Left lung (tissue), 10 donors: Measurements from ENCODE around the gene CLN6. TPM values are rescaled to one million over a fixed set of nuclear protein-coding genes. Genes with fewer than 3 reads are reported as not detected.
"Not testable (repeated sequence)": the region's sequence is repeated elsewhere in the genome, so short reads cannot be mapped to it uniquely, and the experiment has no call there.

Source experiments
- ATAC-seq: fragments of 200-7000 bp; cut with Tn5 transposase; one replicate; pipeline ENCODE4 v1.9.1; 2020; ENCODE audit warnings: moderate library complexity
- DNase-seq, 4 donors: peaks; one replicate each; pipeline ENCODE4 v3.0.0-alpha.2; 2013 to 2020
- H3K27ac ChIP-seq, 2 donors: fragments of 200-600 bp; sonication (generic) in 1 of 2; one replicate each; pipeline versions ENCODE4 v1.5.0 to v1.8.0; 2020 to 2021
- H3K27me3 ChIP-seq, 2 donors: fragments of 200-600 bp; sonication (generic) in 1 of 2; one replicate each; pipeline versions ENCODE4 v1.5.0 to v1.8.0; 2020 to 2021
- H3K36me3 ChIP-seq, 2 donors: fragments of 200-600 bp; sonication (generic) in 1 of 2; one replicate each; pipeline versions ENCODE4 v1.5.0 to v1.8.0; 2020 to 2021
- H3K4me1 ChIP-seq, 2 donors: fragments of 200-600 bp; one replicate each; pipeline ENCODE4 v1.8.0; 2021
- H3K4me3 ChIP-seq, 2 donors: fragments of 200-600 bp; sonication (generic) in 1 of 2; one replicate each; pipeline versions ENCODE4 v1.5.0 to v1.8.0; 2020 to 2021; ENCODE audit warnings: mild to moderate bottlenecking in 1 of 2
- H3K9me3 ChIP-seq, 2 donors: fragments of 200-600 bp; sonication (generic) in 1 of 2; one replicate each; pipeline versions ENCODE4 v1.5.0 to v1.8.0; 2020 to 2021
- intact Hi-C, 2 donors: fragments of 100-400 bp; cut with DNase I; formaldehyde crosslinking; loops; one replicate each; pipeline versions ENCODE4 v1.11.2 to v1.14.2; 2022
- polyA plus RNA-seq, 6 donors: library from polyadenylated mRNA; unstranded; fragments of 120-200 nt; gene quantifications; one replicate each; pipeline ENCODE4 v1.2.1, GENCODE V29; 2013; ENCODE audit not compliant: insufficient read length in 6 of 6
- total RNA-seq, 2 donors: library from RNA; stranded (reverse); fragmentation: NEBNext Ultra II Directional; extraction: Animal tissue kit (Norgen Biotek cat#: 25700); gene quantifications; one replicate each; pipeline ENCODE4 v1.2.1, GENCODE V29; 2021
- TF ChIP-seq, protein P1 (sequence below), 2 donors: fragments of 200-600 bp; sonication (generic) in 1 of 2; IDR thresholded peaks; one replicate each; pipeline versions ENCODE4 v1.5.0 to v1.8.0; 2021; ENCODE audit warnings: antibody characterized with exemption in 2 of 2
- donor health status: DM: no; HTN: yes; CAD: no.
- donor health status: DM: no; HTN: no; CAD: no.

The CLN6 gene
- total and polyA plus RNA-seq, 8 donors = 28.3 to 50.3 (median 37.5) TPM

DNA sequence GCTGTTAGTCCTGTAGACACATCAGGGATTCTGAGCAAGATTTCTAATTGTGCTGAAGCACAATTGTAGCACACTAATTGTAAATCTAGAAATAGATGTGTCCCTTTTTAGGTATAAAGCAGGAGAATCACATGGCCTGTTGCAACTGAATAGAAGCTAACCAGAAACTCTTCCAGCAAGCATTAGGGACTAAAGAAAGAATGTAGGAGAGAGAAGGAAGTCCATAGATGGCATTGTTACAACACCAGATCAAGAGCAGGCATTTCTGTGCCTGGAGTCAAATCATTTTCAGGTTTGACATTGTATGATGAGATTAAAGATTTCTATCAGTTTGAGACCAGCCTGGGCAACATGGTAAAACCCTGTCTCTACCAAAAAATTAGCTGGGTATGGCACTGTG, 51.8 kb downstream of the CLN6 start:
- intact Hi-C loops = no loop called here
- no peaks in the 10 kb centered on the region for H3K9me3 ChIP-seq
- DNase-seq = no peak
- peaks cover 0 to 7% of the 10 kb centered on the region in 2 donors for H3K4me1 ChIP-seq
- no peaks in the 10 kb centered on the region for H3K27me3 ChIP-seq
- ATAC-seq = peak; percentile 13
- H3K27ac ChIP-seq = no peak overlapping the region
- TF ChIP-seq, protein P1, sequence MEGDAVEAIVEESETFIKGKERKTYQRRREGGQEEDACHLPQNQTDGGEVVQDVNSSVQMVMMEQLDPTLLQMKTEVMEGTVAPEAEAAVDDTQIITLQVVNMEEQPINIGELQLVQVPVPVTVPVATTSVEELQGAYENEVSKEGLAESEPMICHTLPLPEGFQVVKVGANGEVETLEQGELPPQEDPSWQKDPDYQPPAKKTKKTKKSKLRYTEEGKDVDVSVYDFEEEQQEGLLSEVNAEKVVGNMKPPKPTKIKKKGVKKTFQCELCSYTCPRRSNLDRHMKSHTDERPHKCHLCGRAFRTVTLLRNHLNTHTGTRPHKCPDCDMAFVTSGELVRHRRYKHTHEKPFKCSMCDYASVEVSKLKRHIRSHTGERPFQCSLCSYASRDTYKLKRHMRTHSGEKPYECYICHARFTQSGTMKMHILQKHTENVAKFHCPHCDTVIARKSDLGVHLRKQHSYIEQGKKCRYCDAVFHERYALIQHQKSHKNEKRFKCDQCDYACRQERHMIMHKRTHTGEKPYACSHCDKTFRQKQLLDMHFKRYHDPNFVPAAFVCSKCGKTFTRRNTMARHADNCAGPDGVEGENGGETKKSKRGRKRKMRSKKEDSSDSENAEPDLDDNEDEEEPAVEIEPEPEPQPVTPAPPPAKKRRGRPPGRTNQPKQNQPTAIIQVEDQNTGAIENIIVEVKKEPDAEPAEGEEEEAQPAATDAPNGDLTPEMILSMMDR (IDR thresholded peaks at IDR 0.05) = no peak
- no peak overlapping the region for H3K4me3 ChIP-seq
- peaks cover 3 to 79% of the 10 kb centered on the region in 2 donors for H3K36me3 ChIP-seq

DNA sequence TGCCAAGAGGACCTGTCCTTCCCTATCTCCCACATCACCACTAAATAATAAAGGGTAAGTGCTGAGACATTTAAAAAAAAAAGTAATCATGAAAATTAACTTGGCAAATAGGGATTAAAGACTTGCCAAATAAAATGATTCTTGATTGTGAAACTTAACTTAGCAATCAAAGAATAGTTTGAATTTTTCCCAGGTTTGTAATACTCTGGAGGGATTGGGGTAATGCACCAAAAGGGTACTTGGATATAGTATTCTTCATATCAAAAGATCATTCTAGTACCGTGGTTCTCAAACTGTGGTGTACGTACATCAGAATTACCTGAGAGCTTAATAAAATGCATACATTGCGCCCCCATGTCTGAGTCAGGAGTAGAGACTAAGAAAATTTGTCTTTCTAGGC, 52.9 kb downstream of the CLN6 start:
- no peak for DNase-seq
- no peak for ATAC-seq

DNA sequence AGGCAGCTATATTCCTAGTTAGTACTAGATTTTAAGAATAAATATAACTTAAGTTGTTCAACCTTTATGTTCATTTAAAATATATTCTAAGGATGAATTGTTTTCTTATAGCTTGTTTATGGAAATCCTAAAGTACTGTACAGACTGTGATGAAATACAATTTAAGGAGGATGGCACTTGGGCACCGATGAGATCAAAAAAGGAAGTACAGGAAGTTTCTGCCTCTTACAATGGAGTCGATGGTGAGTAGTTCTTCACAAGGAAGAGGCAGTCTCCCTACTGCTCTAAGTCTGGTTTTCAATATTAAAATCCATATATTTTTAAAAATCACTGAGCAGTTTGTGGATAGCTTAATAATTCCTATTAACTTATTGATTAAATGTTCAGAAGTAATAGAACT, 54.0 kb downstream of the CLN6 start:
- Histone ChIP-seq H3K27ac (no peak overlapping the region), H3K27me3 (no peaks in the 10 kb centered on the region), H3K9me3 (no peaks in the 10 kb centered on the region), H3K4me1 (peaks cover 0 to 7% of the 10 kb centered on the region in 2 donors), H3K36me3 (peaks cover 0 to 72% of the 10 kb centered on the region in 2 donors), H3K4me3 (no peak overlapping the region)
- DNase-seq (no peak), ATAC-seq (no peak)
- TF ChIP-seq, protein P1 (IDR thresholded peaks at IDR 0.05) = no peak
- intact Hi-C loops = no loop called here

More for the DNA sequence above, 52.9 kb downstream of the CLN6 start:
- Histone ChIP-seq H3K27me3 (no peaks in the 10 kb centered on the region), H3K9me3 (no peaks in the 10 kb centered on the region), H3K36me3 (peaks cover 0 to 77% of the 10 kb centered on the region in 2 donors), H3K27ac (no peak overlapping the region), H3K4me3 (no peak overlapping the region), H3K4me1 (peaks cover 0 to 7% of the 10 kb centered on the region in 2 donors)
- TF ChIP-seq, protein P1 (IDR thresholded peaks at IDR 0.05) = no peak
- intact Hi-C loops = no loop called here

DNA sequence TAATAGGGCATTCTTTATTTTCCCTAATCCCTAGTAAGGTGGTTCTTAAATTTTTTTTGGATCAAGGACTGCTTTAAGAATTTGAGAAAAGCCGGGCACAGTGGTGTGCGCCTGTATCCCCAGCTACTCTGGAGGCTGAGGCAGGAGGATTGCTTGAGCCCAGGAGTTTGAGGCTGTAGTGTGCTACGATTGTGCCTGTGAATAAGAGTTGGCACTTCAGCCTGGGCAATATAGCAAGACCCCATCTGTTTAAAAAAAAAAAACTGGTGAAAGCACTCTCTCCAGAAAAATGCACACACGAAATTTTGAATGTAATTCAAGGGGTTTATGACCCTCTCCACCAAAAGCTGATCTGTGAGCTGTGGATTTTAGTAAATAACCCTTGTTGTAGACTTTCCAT, 56.4 kb downstream of the CLN6 start:
- DNase-seq (no peak), ATAC-seq (no peak)
- H3K9me3 ChIP-seq = no peaks in the 10 kb centered on the region
- no peak overlapping the region for H3K27ac ChIP-seq
- peaks cover 0 to 63% of the 10 kb centered on the region in 2 donors for H3K36me3 ChIP-seq
- no peaks in the 10 kb centered on the region for H3K27me3 ChIP-seq
- peaks cover 0 to 7% of the 10 kb centered on the region in 2 donors for H3K4me1 ChIP-seq
- intact Hi-C loops = no loop called here
- H3K4me3 ChIP-seq = no peak overlapping the region
- TF ChIP-seq, protein P1 (IDR thresholded peaks at IDR 0.05) = no peak

DNA sequence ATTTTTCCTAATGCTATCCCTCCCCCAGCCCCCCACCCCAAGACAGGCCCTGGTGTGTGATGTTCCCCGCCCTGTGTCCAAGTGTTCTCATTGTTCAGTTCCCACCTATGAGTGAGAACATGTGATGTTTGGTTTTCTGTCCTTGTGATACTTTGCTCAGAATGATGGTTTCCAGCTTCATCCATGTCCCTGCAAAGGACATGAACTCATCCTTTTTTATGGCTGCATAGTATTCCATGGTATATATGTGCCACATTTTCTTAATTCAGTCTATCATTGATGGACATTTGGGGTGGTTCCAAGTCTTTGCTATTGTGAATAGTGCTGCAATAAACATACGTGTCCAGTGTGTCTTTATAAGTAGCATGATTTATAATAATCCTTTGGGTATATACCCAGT, 57.5 kb downstream of the CLN6 start:
- ATAC-seq, H3K27ac ChIP-seq, H3K27me3 ChIP-seq, H3K4me1 ChIP-seq, intact Hi-C loops, DNase-seq, H3K4me3 ChIP-seq, H3K9me3 ChIP-seq: not testable (repeated sequence)
- peaks cover 0 to 59% of the 10 kb centered on the region in 2 donors for H3K36me3 ChIP-seq

DNA sequence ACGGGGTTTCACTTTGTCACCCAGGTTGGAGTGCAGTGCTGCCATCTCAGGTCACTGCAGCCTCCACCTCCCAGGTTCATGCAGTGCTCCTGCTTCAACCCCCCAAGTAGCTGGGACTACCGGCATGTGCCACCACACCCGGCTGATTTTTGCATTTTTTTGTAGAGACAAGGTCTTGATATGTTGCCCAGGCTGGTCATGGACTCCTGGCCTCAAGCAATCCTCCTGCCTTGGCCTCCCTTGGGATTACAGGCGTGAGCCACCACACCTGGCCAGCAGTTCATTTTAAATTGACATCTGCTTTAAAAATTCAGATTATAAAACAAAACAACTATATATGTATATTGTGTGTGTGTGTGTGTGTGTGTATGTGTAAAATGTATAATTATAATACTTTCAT, 62.7 kb downstream of the CLN6 start:
- no peak overlapping the region for H3K27ac ChIP-seq

More for the DNA sequence above, 62.7 kb downstream of the CLN6 start:
- no peak overlapping the region for H3K4me3 ChIP-seq
- intact Hi-C loops = no loop called here
- TF ChIP-seq, protein P1 (IDR thresholded peaks at IDR 0.05) = no peak
- H3K27me3 ChIP-seq = no peaks in the 10 kb centered on the region
- no peaks in the 10 kb centered on the region for H3K4me1 ChIP-seq
- DNase-seq = no peak
- ATAC-seq = no peak
- no peaks in the 10 kb centered on the region for H3K9me3 ChIP-seq
- peaks cover 0 to 52% of the 10 kb centered on the region in 2 donors for H3K36me3 ChIP-seq
